Stimulated activated CD8-positive, alpha-beta memory T cell treated with anti-CD3 and anti-CD28 coated beads, Interleukin-4, amount 100 ng/mL, for 4 hours (primary cell): ENCODE measurements around the gene MAGI2.

Experiments used
- DNase-seq, 2 donors: peaks; one replicate each; pipeline ENCODE4 v3.0.0-alpha.2; 2020; ENCODE audit warnings: low read depth in 2 of 2, low spot score in 1 of 2

Gene MAGI2

DNA sequence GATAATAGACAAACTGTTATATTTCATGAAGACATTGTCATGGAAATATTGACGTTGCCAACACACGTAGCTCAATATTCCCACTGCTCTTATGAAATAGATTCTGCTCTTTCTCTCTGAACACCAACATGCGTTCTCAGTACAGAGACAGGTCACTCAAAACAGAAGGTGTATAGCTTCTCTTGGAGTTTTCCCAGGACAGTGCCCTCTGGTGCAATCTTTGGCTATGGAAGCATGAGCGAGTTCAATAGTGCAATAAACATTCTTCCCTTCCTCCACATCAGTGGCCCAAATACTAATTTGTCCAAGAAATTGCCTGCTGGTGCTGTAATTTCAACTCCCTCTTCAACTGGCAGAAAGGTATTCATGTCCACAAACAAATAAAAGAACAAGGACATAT lies 145.3 kb downstream of the MAGI2 start:
- DNase-seq, result no peak

DNA sequence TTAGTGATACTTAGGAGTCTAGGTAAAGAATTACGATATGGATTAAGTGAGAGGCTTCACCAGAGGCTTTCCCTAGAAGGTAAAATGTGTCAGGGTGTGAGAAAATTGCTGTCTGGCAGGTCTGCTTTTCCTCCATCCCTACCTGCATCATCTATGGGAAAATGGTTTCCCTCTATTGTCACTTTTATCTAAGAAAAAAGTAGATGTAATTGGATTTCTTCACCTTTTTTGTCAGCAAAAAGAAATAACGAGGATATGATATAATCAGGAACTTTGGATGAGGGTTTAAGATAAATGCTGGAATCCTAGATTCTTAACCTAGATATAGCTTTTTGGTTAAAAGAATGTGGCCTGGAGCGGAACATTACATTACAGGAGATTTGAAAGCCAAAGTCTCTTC lies 146.1 kb downstream of the MAGI2 start:
- DNase-seq, result no peak

- no peak for DNase-seq
Measured at GRCh38 chr7:79304711-79305110, 148.8 kb downstream of the MAGI2 start.

DNA sequence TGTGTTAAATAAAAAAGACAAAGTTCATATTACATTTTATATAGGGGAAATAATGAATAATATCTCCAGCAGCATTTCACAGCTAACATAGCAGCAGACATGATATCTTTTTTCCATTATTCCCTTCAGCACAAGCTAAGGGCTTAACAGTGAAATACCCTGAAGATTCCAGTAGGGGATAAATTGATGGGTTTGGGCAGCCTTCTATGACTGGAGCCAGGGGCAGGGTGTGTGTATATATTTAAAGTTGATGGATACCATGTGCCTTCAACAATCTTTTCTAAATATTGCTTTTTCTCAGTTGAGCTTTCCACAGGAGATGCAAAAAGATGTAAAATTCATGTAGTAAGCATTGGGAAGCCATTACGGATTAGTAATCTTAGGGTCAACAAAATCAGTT lies 151.2 kb downstream of the MAGI2 start:
- no peak for DNase-seq

DNA sequence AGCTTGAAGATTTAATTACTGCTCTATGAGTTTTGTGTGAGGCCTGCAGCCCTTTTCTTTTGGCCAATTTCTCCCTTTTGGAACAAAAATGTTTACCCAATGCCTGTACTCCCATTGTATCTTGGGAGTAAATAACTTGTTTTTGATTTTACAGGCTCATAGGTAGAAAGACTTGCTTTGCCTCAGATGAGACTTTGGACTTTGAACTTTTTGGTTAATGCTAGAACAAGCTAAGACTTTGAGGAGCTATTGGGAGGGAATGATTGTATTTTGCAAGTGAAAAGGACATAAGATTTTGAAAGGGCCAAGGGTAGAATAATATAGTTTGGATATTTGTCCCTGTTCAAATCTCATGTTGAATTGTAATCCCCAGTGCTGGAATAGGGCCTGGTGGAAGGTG lies 152.0 kb downstream of the MAGI2 start:
- no peak for DNase-seq

- DNase-seq, result no peak
Measured at GRCh38 chr7:79300573-79300972, 152.9 kb downstream of the MAGI2 start.

DNA sequence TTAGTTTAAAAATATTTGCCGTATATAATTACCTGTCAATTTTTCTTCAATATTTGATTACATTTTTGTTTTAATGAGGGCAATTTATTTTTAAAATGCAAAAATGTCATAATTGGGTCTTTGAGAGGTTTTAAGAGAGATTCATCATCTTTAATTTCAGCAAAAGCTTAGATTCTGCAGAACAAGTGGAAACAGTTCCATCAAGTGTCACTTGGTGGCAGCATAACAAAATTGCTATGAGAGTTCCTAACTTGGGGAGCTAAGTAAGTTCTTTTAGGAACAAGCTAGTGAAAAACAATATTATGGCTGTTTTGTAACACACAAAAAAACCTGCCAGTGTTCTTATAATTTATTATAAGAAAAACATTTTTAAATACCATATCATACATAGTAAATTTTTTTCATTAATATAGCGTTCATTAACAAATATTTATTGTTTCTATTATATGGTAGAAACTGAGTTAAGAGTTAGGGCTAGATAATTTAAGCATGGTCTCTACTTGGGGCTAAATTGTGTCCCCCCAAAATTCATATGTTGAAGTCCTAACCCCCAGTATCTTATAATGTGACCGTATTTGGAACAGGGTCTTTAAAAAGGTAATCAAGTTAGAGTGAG lies 155.2 kb downstream of the MAGI2 start:
- DNase-seq, result no peak

DNA sequence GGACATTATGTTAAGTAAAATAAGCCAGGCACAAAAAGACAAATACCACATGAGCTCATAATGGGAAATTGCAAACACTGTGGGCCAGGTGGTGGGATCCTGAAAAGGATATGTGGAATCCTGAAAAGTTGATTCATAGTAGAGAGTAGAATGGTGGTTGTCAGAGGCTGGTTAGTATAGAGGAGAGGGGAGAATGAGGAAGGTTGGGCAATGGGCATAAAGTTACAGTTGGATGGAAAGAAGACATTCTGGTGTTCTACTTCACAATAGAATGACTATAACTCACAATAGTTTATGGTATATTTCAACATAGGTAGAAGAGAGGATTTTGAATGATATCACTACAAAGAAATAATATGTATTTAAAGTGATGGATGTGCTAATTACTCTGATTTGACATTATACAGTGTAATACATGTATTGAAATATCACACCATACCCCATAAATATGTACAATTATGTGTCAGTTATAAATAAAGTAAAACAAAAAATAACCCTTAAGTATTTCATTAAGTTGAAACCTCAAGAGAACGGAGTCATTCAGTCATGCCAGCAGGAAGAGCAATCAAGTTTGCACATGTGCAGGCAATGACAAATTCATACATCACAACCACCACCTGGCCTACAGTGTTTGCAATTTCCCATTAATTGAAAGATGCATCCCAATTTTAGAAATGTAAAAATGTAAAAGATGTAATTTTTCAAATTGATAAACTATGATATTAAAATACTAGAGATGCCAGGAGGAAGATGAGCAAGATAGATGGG lies 156.7 kb downstream of the MAGI2 start:
- DNase-seq, result no peak

DNA sequence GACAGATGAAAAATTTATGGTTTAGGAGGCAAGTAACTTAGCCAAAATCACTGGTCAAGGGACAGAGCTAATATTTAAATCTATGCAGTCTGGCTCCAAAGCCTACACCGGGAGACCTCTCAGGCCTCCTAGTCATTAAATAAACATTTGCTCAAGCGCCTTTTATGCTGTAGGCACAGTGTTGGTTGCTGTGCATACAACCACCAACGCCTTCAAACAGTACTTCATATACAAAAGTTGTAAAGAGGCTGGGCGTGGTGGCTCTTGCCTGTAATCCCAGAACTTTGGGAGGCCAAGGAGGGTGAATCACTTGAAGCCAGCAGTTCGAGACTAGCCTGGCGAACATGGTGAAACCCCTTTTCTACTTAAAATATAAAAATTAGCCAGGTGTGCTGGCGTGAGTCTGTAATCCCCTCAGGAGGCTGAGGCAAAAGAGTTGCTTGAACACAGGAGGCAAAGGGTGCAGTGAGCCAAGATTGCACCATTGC lies 159.8 kb downstream of the MAGI2 start:
- DNase-seq, result no peak

DNA sequence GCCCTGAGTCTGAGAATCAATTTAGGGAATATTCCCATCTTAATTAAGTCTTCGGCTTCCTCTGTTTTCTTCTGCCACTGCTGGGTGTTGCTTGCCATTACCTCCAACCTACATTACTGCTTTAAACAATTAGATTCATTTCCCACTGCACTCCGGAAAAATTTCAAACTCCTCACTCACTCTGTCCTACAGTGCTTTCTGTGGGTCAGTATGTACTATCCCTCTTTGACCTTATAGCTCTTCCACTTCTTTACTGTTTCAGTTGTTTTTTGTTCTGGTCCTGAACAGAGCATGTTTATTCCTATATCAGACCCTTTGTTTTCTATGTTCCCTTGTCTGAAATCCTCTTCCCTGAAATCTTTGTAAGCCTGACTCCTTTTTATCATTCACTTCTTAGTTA lies 160.6 kb downstream of the MAGI2 start:
- no peak for DNase-seq

- DNase-seq, result no peak
Measured at GRCh38 chr7:79291498-79291865, 162.0 kb downstream of the MAGI2 start.

DNA sequence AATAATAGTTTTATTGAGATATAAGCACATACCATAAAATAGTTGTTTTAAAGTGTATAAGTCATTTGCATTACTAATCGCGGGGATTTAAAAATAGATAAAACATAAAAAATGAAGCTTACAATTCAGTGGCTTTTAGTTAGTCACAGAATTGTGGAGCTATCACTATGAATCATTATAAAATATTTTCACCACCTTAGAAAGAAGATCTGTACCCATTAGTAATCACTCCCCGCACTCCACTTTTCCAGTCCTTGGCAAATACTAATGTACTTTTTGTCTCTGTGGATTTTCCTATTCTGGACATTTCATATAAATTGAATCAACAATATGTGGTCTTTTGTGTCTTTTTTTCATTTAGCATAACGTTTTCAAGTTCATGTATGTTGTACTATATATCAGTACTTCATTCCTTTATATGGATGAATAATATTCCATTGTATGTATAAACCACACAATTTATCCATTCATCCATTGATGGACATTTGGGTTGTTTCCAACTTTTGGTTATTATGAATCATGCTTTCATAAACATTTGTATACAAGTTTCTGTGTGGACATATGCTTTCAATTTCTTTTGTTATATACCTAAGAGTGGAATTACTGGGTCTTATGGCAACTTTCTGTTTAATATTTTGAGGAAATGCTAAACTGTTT lies 162.5 kb downstream of the MAGI2 start:
- no peak for DNase-seq

- no peak for DNase-seq
Measured at GRCh38 chr7:79290398-79290797, 163.1 kb downstream of the MAGI2 start.

DNA sequence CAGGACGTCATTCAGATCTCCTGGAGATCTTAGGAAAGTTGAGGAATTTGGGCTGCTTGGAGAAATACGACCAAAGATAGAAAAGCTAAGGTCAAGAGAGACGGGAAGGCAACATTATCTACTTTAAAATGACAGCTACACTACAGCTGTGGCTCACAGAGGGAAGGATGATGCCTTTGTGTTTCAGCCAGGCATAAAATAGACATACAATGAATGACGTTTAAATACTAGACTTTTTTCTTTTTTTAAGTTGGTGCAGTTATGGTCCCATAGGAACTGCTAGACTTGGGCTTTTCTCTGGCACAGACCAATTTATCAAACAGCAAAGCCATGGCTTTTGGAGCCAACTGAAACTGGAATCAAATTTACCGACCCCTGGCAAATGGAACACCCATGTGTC lies 164.8 kb downstream of the MAGI2 start:
- DNase-seq, result no peak

DNA sequence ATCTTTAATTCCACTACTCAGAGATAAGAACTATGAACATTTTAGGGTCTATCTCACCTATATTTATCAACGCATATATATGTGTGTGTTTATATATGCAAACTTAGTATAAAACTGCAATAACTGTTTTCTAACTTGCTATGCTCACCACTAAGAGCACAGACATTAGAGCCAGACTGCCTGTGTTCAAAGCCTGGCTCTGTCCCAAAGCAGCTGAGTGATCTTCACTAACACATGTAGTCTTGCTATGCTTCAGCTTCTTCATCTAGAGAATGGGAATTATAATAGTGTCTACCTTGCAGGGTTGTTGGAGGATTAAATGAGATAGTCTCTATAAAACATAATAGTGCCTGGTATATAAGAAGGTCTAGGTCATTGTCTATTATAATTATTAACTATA lies 165.5 kb downstream of the MAGI2 start:
- no peak for DNase-seq

DNA sequence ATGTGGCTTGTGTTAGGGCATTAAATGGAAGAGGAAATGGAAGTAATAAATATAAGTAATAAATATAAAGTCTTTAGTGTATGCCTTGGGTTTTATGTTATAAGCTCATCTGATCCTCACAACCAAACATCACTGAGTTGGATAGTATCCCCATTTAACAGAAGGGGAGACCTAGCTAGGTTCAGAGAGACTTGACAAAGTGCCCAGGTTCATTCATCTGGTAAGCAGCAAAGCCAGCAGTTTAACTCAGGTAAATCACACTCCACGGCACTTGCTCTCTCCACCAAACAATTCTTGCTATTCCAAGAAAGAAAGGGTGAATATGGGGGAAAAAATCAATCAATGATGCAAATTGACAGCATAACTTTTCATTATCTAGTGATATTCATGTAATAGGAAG lies 167.3 kb downstream of the MAGI2 start:
- DNase-seq, result no peak

DNA sequence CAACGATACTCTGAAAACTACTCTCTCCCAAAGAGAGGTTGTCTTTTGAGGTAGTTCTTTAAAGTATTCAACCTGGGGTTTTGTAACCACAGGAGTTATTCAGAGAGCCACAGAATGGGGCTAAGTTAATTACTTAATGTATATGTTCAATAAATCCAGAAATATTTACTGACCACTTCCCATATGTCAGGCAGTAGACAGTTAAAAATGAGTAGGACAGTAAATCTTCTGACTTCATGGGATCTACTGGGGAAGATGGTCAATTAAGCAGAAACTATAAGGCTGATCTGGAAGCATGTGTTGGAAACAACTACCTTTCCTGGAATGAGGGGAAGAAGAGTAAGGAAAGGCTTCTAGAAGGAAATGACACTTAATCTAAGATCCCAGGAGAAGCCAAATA lies 167.7 kb downstream of the MAGI2 start:
- no peak for DNase-seq

GRCh38 chr7:79284211-79284610 lies 169.3 kb downstream of the MAGI2 start:
- no peak for DNase-seq

DNA sequence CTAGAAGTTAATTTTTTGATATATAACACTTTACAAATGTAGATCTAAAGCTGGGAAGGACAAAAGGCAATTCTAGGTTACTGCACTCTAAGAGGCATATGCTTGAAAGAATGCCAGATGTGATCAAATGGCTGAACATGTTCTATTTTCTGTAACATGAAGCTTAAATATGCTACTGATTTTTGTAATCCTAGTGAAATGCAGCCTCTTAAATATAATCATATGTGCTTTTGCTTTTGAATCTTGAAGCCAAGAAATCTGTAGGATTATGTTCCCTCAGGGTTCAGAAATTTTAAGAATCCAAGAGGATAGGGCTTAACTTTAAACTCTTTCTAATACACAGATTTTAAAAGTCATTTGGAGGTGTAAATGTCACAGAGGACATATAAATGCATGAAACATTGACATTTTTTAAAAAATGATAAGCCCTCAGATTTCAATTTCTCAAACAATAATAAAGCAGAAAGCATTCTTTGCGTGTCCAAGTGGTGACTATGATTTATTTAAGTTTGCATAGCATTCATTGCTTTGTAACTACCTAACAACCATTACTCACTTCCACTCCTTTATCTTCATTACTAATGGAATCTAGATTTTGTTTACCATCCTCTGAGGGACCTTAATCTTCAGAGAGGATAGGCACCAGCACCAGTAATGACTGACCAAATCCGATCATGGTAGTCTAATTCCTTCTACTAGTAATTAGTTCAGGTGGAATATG lies 170.4 kb downstream of the MAGI2 start:
- DNase-seq, result no peak

GRCh38 chr7:79282070-79282694 lies 171.3 kb downstream of the MAGI2 start:
- DNase-seq, result no peak

DNA sequence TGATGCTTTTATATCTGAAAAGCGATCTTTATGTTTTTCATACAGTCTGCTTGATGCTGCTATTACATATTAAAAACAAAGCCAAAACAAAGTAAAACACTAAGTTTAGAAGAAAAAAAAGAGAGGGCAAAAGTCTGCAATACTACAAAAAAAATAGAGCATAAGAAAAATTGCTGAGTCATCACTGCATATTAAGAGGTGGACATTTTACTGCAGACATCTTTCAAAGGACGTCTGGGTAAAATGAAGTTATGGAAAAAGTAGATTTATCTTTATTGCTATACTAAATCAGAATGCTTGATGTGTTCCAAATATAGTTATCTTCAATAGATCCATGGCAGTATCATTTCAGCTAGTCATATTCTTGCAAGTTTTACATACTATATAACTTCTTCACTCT lies 172.0 kb downstream of the MAGI2 start:
- DNase-seq, result no peak
